GM12878 (cell line): Measurements from ENCODE around the gene ARHGEF37. TPM values are rescaled to one million over a fixed set of nuclear protein-coding genes. Genes with fewer than 3 reads are reported as not detected.

Experiments used
- ATAC-seq: fragments of 200-7000 bp; cut with Tn5 transposase; 3 replicates; pipeline ENCODE4 v1.9.1; 2020; ENCODE audit warnings: mild to moderate bottlenecking, moderate library complexity
- BruUV-seq: library from RNA; stranded (reverse); fragments of 400-500 nt; replicated peaks from 2 replicates; lab custom pipeline; 2021; lab: Mats Ljungman, UMichigan
- CTCF ChIA-PET: fragments of 300-600 bp; sonication (Branson Sonifier 250); formaldehyde crosslinking; extraction: SDS; loops from one replicate; lab custom pipeline; 2021; ENCODE audit warnings: inconsistent platforms; lab: Yijun Ruan, JAX
- POLR2A ChIA-PET: fragments of 350-600 bp; formaldehyde crosslinking; extraction: SDS; loops from one replicate; lab custom pipeline; 2021; ENCODE audit warnings: inconsistent platforms; lab: Charles Lee
- RAD21 ChIA-PET: fragments of 300-600 bp; sonication (Branson Sonifier 250); formaldehyde crosslinking; loops from one replicate; lab custom pipeline; 2023; ENCODE audit warnings: antibody characterized with exemption; ENCODE audit not compliant: unreplicated experiment; lab: Charles Lee
- SMC1A ChIA-PET: fragments of 300-600 bp; sonication (Branson Sonifier 250); formaldehyde crosslinking; loops from one replicate; lab custom pipeline; 2023; ENCODE audit not compliant: unreplicated experiment, uncharacterized antibody; lab: Charles Lee
- DNase-seq: peaks from one replicate; pipeline ENCODE4 v3.0.0-alpha.2; 2011; ENCODE audit warnings: low read depth, low spot score
- FAIRE-seq: peaks from 3 replicates; lab custom pipeline; 2011; peaks lifted over from hg19 to GRCh38; lab: Jason Lieb, UNC
- H2AFZ ChIP-seq: 2 replicates; pipeline ENCODE4 v1.6.0; 2011; ENCODE audit warnings: low read depth, low read length, control low read depth; ENCODE audit not compliant: control insufficient read depth
- H3K27ac ChIP-seq: 2 replicates; pipeline ENCODE4 v1.5.1; 2011; ENCODE audit warnings: control low read depth; ENCODE audit not compliant: control insufficient read depth, insufficient read depth
- H3K27me3 ChIP-seq, 2 experiments: replicated peaks in 1 of 2; 2 replicates each; pipeline versions ENCODE4 v1.6.0 to v1.6.1; 2011; ENCODE audit warnings: low read length in 1 of 2; ENCODE audit not compliant: control insufficient read depth in 2 of 2, insufficient read depth in 2 of 2
- H3K36me3 ChIP-seq, 2 experiments: 2 replicates each; pipeline ENCODE4 v1.5.1; 2011; ENCODE audit warnings: low read length in 1 of 2; ENCODE audit not compliant: control insufficient read depth in 2 of 2, insufficient read depth in 2 of 2
- H3K4me1 ChIP-seq: 2 replicates; pipeline ENCODE4 v1.6.1; 2011; ENCODE audit warnings: mild to moderate bottlenecking, low read length, moderate library complexity, mixed read lengths; ENCODE audit not compliant: control insufficient read depth, insufficient read depth
- H3K4me2 ChIP-seq: 2 replicates; pipeline ENCODE4 v1.6.0; 2011; ENCODE audit warnings: control low read depth; ENCODE audit not compliant: control insufficient read depth, insufficient read depth
- H3K4me3 ChIP-seq: fragments of 200-600 bp; sonication (generic); 2 replicates; pipeline ENCODE4 v1.5.1; 2016
- H3K79me2 ChIP-seq: 2 replicates; pipeline ENCODE4 v1.6.0; 2011; ENCODE audit warnings: low read length; ENCODE audit not compliant: control insufficient read depth, insufficient read depth
- H3K9ac ChIP-seq: 2 replicates; pipeline ENCODE4 v1.8.0; 2011; ENCODE audit warnings: low read length, control low read depth, mixed read lengths; ENCODE audit not compliant: control insufficient read depth, insufficient read depth
- H3K9me3 ChIP-seq: replicated peaks from 3 replicates; pipeline ENCODE4 v1.5.1; 2011; ENCODE audit warnings: mild to moderate bottlenecking, low read length; ENCODE audit not compliant: control insufficient read depth, insufficient read depth
- H4K20me1 ChIP-seq: 2 replicates; pipeline ENCODE4 v1.6.0; 2011; ENCODE audit not compliant: control insufficient read depth, insufficient read depth
- CEBPB ChIP-seq, 2 experiments: fragments of 150-350 bp in 1 of 2; IDR thresholded peaks; 2 replicates each; pipeline ENCODE4 v1.6.1; 2012 to 2014; ENCODE audit warnings: low read depth in 2 of 2, low read length in 2 of 2, borderline replicate concordance in 1 of 2, inconsistent platforms in 1 of 2
- CUX1 ChIP-seq: IDR thresholded peaks from 2 replicates; pipeline ENCODE4 v1.6.1; 2012; ENCODE audit warnings: improper control_type of control experiment, low read depth, low read length; ENCODE audit not compliant: insufficient replicate concordance
- FOS ChIP-seq: IDR thresholded peaks from 3 replicates; pipeline ENCODE4 v1.6.1; 2011; ENCODE audit warnings: borderline replicate concordance; ENCODE audit not compliant: insufficient read length; ENCODE audit errors: extremely low read depth
- HDAC2 ChIP-seq: fragments of 200-600 bp; sonication (generic); IDR thresholded peaks from 2 replicates; pipeline ENCODE4 v1.6.1; 2017
- MYC ChIP-seq: IDR thresholded peaks from 2 replicates; pipeline ENCODE4 v1.6.1; 2011; ENCODE audit warnings: mild to moderate bottlenecking, low read length, moderate library complexity, inconsistent platforms; ENCODE audit not compliant: insufficient read depth, insufficient replicate concordance, insufficient read length, severe bottlenecking
- NR2F1 ChIP-seq: fragments of 450-650 bp; conservative IDR thresholded peaks from 2 replicates; pipeline ENCODE4 v1.6.1; 2017; ENCODE audit warnings: mild to moderate bottlenecking
- RAD51 ChIP-seq: fragments of 450-650 bp; IDR thresholded peaks from 2 replicates; pipeline ENCODE4 v1.6.1; 2016; ENCODE audit warnings: moderate library complexity, mild to moderate bottlenecking, inconsistent platforms
- STAT3 ChIP-seq: IDR thresholded peaks from 2 replicates; pipeline ENCODE4 v1.6.1; 2011; ENCODE audit warnings: low read depth, low read length, improper control_type of control experiment
- TBL1XR1 ChIP-seq: IDR thresholded peaks from 2 replicates; pipeline ENCODE4 v1.6.1; 2012; ENCODE audit warnings: low read depth, low read length, improper control_type of control experiment
- WGBS: methylation state at CpG from one replicate; pipeline ENCODE4 v1.1.6; 2016; ENCODE audit warnings: low lambda C conversion rate; ENCODE audit not compliant: insufficient replicate concordance, insufficient coverage; ENCODE audit errors: missing lambda C conversion rate; 5-methylcytosine and 5-hydroxymethylcytosine counted together
- in situ Hi-C: fragments of 300-500 bp; cut with MboI; formaldehyde crosslinking; loops from 9 replicates; pipeline ENCODE4 v1.14.3; 2018; ENCODE audit warnings: mixed read lengths
- intact Hi-C: fragments of 100-400 bp; cut with micrococcal nuclease; formaldehyde crosslinking; loops from one replicate; pipeline ENCODE4 v1.14.2; 2022; ENCODE audit not compliant: unreplicated experiment
- polyA plus RNA-seq, 11 experiments: library from polyadenylated mRNA; depleted of rRNA in 4 of 11; unstranded in 6 of 11; stranded (reverse) in 5 of 11; fragments of >200 nt; fragmentation: Nextera tagmentation in 4 of 11; fragmentation: Illumina TruSeq in 1 of 11; extraction: Ambion mirVana in 4 of 11; extraction: Trizol in 1 of 11; gene quantifications; 1 replicate in 1 of 11; 2 replicates in 10 of 11; pipeline versions ENCODE4 v1.2.1 to v1.2.3, GENCODE V29; 2011 to 2016; ENCODE audit warnings: inconsistent platforms in 2 of 11, missing spikeins in 2 of 11, low read depth in 1 of 11
- total RNA-seq, 4 experiments: library from RNA; depleted of rRNA in 3 of 4; stranded (reverse); fragments of >200 nt in 3 of 4; fragmentation: Illumina TruSeq in 1 of 4; extraction: Trizol in 1 of 4; gene quantifications; 2 replicates each; pipeline versions ENCODE4 v1.2.1 to v1.2.3, GENCODE V29; 2013 to 2021
- TF ChIP-seq, protein P1 (sequence below): IDR thresholded peaks from 2 replicates; pipeline ENCODE4 v1.6.1; 2011; ENCODE audit warnings: mild to moderate bottlenecking, low read depth, low read length, moderate library complexity; ENCODE audit not compliant: insufficient replicate concordance
- TF ChIP-seq, protein P2 (sequence below): fragments of 450-650 bp; IDR thresholded peaks from 2 replicates; pipeline ENCODE4 v1.6.1; 2018; ENCODE audit warnings: borderline replicate concordance, mild to moderate bottlenecking; ENCODE audit not compliant: partially characterized antibody

Gene ARHGEF37
- total and polyA plus RNA-seq, 10 of the 15 experiments (the other 5 are each of a cell fraction or from before 2014, with no cell fraction given): 0.16 to 1.1 (median 0.63) TPM

- CTCF ChIA-PET: interaction anchor here (1.0 to 1.4 kb wide), 2 partner anchors 22 to 30 kb away, joined by 5 to 7 read pairs; no protein-coding TSS in a partner anchor
- H3K4me2 ChIP-seq: no peak overlapping the region
- DNase-seq (no peak), FAIRE-seq (no peak), ATAC-seq (no peak)
- no peaks in the 10 kb centered on the region for H4K20me1 ChIP-seq
- TF ChIP-seq TBL1XR1: no peak
- TF ChIP-seq CUX1: no peak
- no peak for TF ChIP-seq MYC
- TF ChIP-seq NR2F1: no peak
- no peak for TF ChIP-seq FOS
- TF ChIP-seq STAT3: no peak
- no peak for TF ChIP-seq HDAC2
- TF ChIP-seq, protein P1, sequence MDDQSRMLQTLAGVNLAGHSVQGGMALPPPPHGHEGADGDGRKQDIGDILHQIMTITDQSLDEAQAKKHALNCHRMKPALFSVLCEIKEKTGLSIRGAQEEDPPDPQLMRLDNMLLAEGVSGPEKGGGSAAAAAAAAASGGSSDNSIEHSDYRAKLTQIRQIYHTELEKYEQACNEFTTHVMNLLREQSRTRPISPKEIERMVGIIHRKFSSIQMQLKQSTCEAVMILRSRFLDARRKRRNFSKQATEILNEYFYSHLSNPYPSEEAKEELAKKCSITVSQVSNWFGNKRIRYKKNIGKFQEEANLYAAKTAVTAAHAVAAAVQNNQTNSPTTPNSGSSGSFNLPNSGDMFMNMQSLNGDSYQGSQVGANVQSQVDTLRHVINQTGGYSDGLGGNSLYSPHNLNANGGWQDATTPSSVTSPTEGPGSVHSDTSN: no peak
- no peak for TF ChIP-seq RAD51
- TF ChIP-seq, protein P2, sequence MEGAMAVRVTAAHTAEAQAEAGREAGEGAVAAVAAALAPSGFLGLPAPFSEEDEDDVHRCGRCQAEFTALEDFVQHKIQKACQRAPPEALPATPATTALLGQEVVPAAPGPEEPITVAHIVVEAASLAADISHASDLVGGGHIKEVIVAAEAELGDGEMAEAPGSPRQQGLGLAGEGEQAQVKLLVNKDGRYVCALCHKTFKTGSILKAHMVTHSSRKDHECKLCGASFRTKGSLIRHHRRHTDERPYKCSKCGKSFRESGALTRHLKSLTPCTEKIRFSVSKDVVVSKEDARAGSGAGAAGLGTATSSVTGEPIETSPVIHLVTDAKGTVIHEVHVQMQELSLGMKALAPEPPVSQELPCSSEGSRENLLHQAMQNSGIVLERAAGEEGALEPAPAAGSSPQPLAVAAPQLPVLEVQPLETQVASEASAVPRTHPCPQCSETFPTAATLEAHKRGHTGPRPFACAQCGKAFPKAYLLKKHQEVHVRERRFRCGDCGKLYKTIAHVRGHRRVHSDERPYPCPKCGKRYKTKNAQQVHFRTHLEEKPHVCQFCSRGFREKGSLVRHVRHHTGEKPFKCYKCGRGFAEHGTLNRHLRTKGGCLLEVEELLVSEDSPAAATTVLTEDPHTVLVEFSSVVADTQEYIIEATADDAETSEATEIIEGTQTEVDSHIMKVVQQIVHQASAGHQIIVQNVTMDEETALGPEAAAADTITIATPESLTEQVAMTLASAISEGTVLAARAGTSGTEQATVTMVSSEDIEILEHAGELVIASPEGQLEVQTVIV: no peak
- no peak for TF ChIP-seq CEBPB (IDR thresholded peaks at IDR 0.05; ENCODE audit: borderline replicate concordance in 1 of 2, low read depth in 2 of 2, low read length in 2 of 2)
- SMC1A ChIA-PET: interaction anchor here (0.6 to 3.6 kb wide), 5 partner anchors 12 to 764 kb away, joined by 3 to 9 read pairs (median 3); no protein-coding TSS in a partner anchor
- WGBS: 38% methylated on average over 1 of the region's 1 CpG
- H3K4me1 ChIP-seq: no peaks in the 10 kb centered on the region
- POLR2A ChIA-PET: no interaction called here
- RAD21 ChIA-PET: no interaction called here
- H3K36me3 ChIP-seq: no peaks in the 10 kb centered on the region
- H3K27me3 ChIP-seq: no peaks in the 10 kb centered on the region
- no TSS peak for BruUV-seq
- no peak overlapping the region for H2AFZ ChIP-seq
- H3K79me2 ChIP-seq: no peaks in the 10 kb centered on the region
- H3K27ac ChIP-seq: no peak overlapping the region
- in situ Hi-C loops (no loop called here), intact Hi-C loops (no loop called here)
- no peaks in the 10 kb centered on the region for H3K9me3 ChIP-seq
- H3K4me3 ChIP-seq: no peak overlapping the region
- no peak overlapping the region for H3K9ac ChIP-seq
Observed at GRCh38 chr5:149588936-149589335, 7.6 kb downstream of the ARHGEF37 start.
